Stomach (tissue), 4 donors: Measurements from ENCODE around the gene SEPTIN10.

Experiments used
- CTCF ChIP-seq, 7 experiments: fragments of 450-650 bp in 4 of 7; fragments of 200-600 bp in 3 of 7; sonication (generic) in 3 of 7; IDR thresholded peaks; one replicate each; pipeline ENCODE4 v1.5.1; 2016 to 2019; ENCODE audit warnings: antibody characterized with exemption in 7 of 7, control low read depth in 2 of 7, mild to moderate bottlenecking in 1 of 7
- POLR2AphosphoS5 ChIP-seq, 3 donors: sonication (generic); formaldehyde crosslinking; IDR thresholded peaks; one replicate each; pipeline ENCODE4 v1.6.1; 2016; ENCODE audit warnings: antibody characterized with exemption in 3 of 3

- no peak for TF ChIP-seq POLR2AphosphoS5 (IDR thresholded peaks at IDR 0.05)
- no peak for TF ChIP-seq CTCF (IDR thresholded peaks at IDR 0.05)
Observed at GRCh38 chr2:109521233-109522062, 92.3 kb downstream of the SEPTIN10 start.
